H9 (cell line): ENCODE measurements around the gene TENT5A. TPM values are rescaled to one million over a fixed set of nuclear protein-coding genes. Genes with fewer than 3 reads are reported as not detected.

ENCODE experiments used
- DNase-seq: peaks from one replicate; pipeline ENCODE4 v3.0.0-alpha.2; 2017
- H2AFZ ChIP-seq: one replicate; pipeline ENCODE4 v1.6.1; 2013; ENCODE audit warnings: mild to moderate bottlenecking, low read length, control low read depth, moderate library complexity
- H2AK5ac ChIP-seq: 2 replicates; pipeline ENCODE4 v1.6.1; 2013; ENCODE audit warnings: low read length, control low read depth, mixed read lengths; ENCODE audit not compliant: insufficient read length
- H2BK120ac ChIP-seq: one replicate; pipeline ENCODE4 v1.6.1; 2013; ENCODE audit warnings: low read depth, mild to moderate bottlenecking, low read length, control low read depth, inconsistent platforms; ENCODE audit not compliant: poor library complexity, severe bottlenecking
- H2BK12ac ChIP-seq: 2 replicates; pipeline ENCODE4 v1.6.1; 2013; ENCODE audit warnings: low read length, control low read depth, mixed read lengths, low read depth; ENCODE audit not compliant: insufficient read length
- H2BK15ac ChIP-seq: 2 replicates; pipeline ENCODE4 v1.6.1; 2013; ENCODE audit warnings: low read depth, low read length, control low read depth
- H2BK20ac ChIP-seq: one replicate; pipeline ENCODE4 v1.6.1; 2013; ENCODE audit warnings: low read depth, mild to moderate bottlenecking, low read length, control low read depth, inconsistent platforms; ENCODE audit not compliant: poor library complexity, severe bottlenecking
- H2BK5ac ChIP-seq: 2 replicates; pipeline ENCODE4 v1.6.1; 2013; ENCODE audit warnings: low read length, control low read depth, mixed read lengths; ENCODE audit not compliant: insufficient read length
- H3K14ac ChIP-seq: 2 replicates; pipeline ENCODE4 v1.6.1; 2013; ENCODE audit warnings: low read length, control low read depth; ENCODE audit not compliant: insufficient read depth
- H3K18ac ChIP-seq: 2 replicates; pipeline ENCODE4 v1.6.1; 2013; ENCODE audit warnings: low read depth, mild to moderate bottlenecking, mixed read lengths, low read length, control low read depth; ENCODE audit not compliant: insufficient read length
- H3K23ac ChIP-seq: 2 replicates; pipeline ENCODE4 v1.6.1; 2013; ENCODE audit warnings: low read length, control low read depth, mixed read lengths, low read depth; ENCODE audit not compliant: insufficient read length
- H3K23me2 ChIP-seq: 2 replicates; pipeline ENCODE4 v1.6.1; 2013; ENCODE audit warnings: low read depth, mild to moderate bottlenecking, mixed read lengths, low read length, control low read depth; ENCODE audit not compliant: insufficient read length, poor library complexity, severe bottlenecking
- H3K27ac ChIP-seq: 2 replicates; pipeline ENCODE4 v1.5.1; 2013; ENCODE audit warnings: low read length, control low read depth, mixed read lengths, low read depth; ENCODE audit not compliant: insufficient read length
- H3K27me3 ChIP-seq: 2 replicates; pipeline ENCODE4 v1.6.1; 2013; ENCODE audit warnings: low read length, control low read depth, inconsistent platforms; ENCODE audit not compliant: insufficient read depth
- H3K4ac ChIP-seq: 2 replicates; pipeline ENCODE4 v1.6.1; 2013; ENCODE audit warnings: low read depth, mild to moderate bottlenecking, control low read depth, inconsistent platforms, low read length, moderate library complexity
- H3K4me1 ChIP-seq: 2 replicates; pipeline ENCODE4 v1.6.1; 2013; ENCODE audit warnings: low read length, control low read depth, inconsistent platforms; ENCODE audit not compliant: insufficient read depth
- H3K4me2 ChIP-seq: 2 replicates; pipeline ENCODE4 v1.6.1; 2013; ENCODE audit warnings: low read length, control low read depth, mixed read lengths; ENCODE audit not compliant: insufficient read length, insufficient read depth
- H3K56ac ChIP-seq: 2 replicates; pipeline ENCODE4 v1.6.1; 2013; ENCODE audit warnings: low read depth, mild to moderate bottlenecking, mixed read lengths, low read length, control low read depth; ENCODE audit not compliant: insufficient read length
- H3K79me1 ChIP-seq: 2 replicates; pipeline ENCODE4 v1.6.1; 2013; ENCODE audit warnings: low read depth, mild to moderate bottlenecking, moderate library complexity, low read length, control low read depth, inconsistent platforms; ENCODE audit not compliant: insufficient read depth, poor library complexity, severe bottlenecking
- H3K79me2 ChIP-seq: 2 replicates; pipeline ENCODE4 v1.6.1; 2013; ENCODE audit warnings: low read length, control low read depth, inconsistent platforms; ENCODE audit not compliant: insufficient read depth
- H3K9ac ChIP-seq: 2 replicates; pipeline ENCODE4 v1.6.1; 2013; ENCODE audit warnings: low read length, control low read depth, mixed read lengths; ENCODE audit not compliant: insufficient read length; ENCODE audit errors: extremely low read depth
- H3K9me3 ChIP-seq: one replicate; pipeline ENCODE4 v1.6.1; 2013; ENCODE audit warnings: low read depth, low read length, inconsistent platforms; ENCODE audit not compliant: control insufficient read depth
- H3T11ph ChIP-seq: one replicate; pipeline ENCODE4 v1.6.1; 2013; ENCODE audit warnings: mild to moderate bottlenecking, low read length, control low read depth, inconsistent platforms
- H4K20me1 ChIP-seq: one replicate; pipeline ENCODE4 v1.6.1; 2013; ENCODE audit not compliant: control insufficient read depth, insufficient read length, insufficient read depth
- H4K5ac ChIP-seq: 2 replicates; pipeline ENCODE4 v1.6.1; 2013; ENCODE audit warnings: low read depth, mild to moderate bottlenecking, mixed read lengths, low read length, control low read depth; ENCODE audit not compliant: insufficient read length
- H4K8ac ChIP-seq: replicated peaks from 2 replicates; pipeline ENCODE4 v1.6.1; 2013; ENCODE audit warnings: low read length, control low read depth, mixed read lengths, low read depth; ENCODE audit not compliant: insufficient read length
- H4K91ac ChIP-seq: 2 replicates; pipeline ENCODE4 v1.6.1; 2013; ENCODE audit warnings: low read depth, mild to moderate bottlenecking, moderate library complexity, mixed read lengths, low read length, control low read depth; ENCODE audit not compliant: insufficient read length
- H3K27ac Mint-ChIP-seq, 3 experiments: 2 replicates in 2 of 3; 3 replicates in 1 of 3; pipeline ENCODE4 v1.8.0; 2020 to 2021; ENCODE audit warnings: mixed read lengths in 3 of 3, mild to moderate bottlenecking in 1 of 3, moderate library complexity in 1 of 3
- H3K27me3 Mint-ChIP-seq: 2 replicates; pipeline ENCODE4 v1.8.0; 2021; ENCODE audit warnings: low read depth, mild to moderate bottlenecking, moderate library complexity, mixed read lengths
- H3K36me3 Mint-ChIP-seq, 3 experiments: 2 replicates in 2 of 3; 3 replicates in 1 of 3; pipeline ENCODE4 v1.8.0; 2020 to 2021; ENCODE audit warnings: low read depth in 3 of 3, mixed read lengths in 3 of 3; ENCODE audit not compliant: insufficient read depth in 1 of 3
- H3K4me1 Mint-ChIP-seq, 2 experiments: 2 replicates each; pipeline ENCODE4 v1.8.0; 2020; ENCODE audit warnings: mixed read lengths in 2 of 2
- H3K4me3 Mint-ChIP-seq, 2 experiments: 2 replicates in 1 of 2; 3 replicates in 1 of 2; pipeline ENCODE4 v1.8.0; 2020 to 2021; ENCODE audit warnings: mild to moderate bottlenecking in 2 of 2, mixed read lengths in 2 of 2, moderate library complexity in 1 of 2
- H3K9me3 Mint-ChIP-seq, 2 experiments: 2 replicates in 1 of 2; 3 replicates in 1 of 2; pipeline ENCODE4 v1.8.0; 2020; ENCODE audit warnings: mild to moderate bottlenecking in 2 of 2, mixed read lengths in 2 of 2, moderate library complexity in 1 of 2
- WGBS: extraction: QIAGEN DNeasy Blood & Tissue Kit; methylation state at CpG from one replicate; pipeline ENCODE4 v1.1.7; 2013; ENCODE audit warnings: missing lambda C conversion rate, low lambda C conversion rate, mixed read lengths; ENCODE audit not compliant: insufficient read length; ENCODE audit errors: extremely low coverage; 5-methylcytosine and 5-hydroxymethylcytosine counted together
- total RNA-seq: library from RNA; stranded (reverse); gene quantifications from 2 replicates; pipeline ENCODE4 v1.2.1, GENCODE V29; 2021
- TF ChIP-seq, protein P1 (sequence below): fragments of 200-600 bp; sonication (generic); conservative IDR thresholded peaks from 3 replicates; pipeline ENCODE4 v1.8.0; 2021; ENCODE audit warnings: antibody characterized with exemption, mild to moderate bottlenecking

Gene TENT5A
- total RNA-seq, 1 experiment from 2014 or later: 1.4 TPM

GRCh38 chr6:81774542-81774941, 22.1 kb upstream of the TENT5A start:
- Histone ChIP-seq H2BK15ac (no peak overlapping the region), H3K4me1 (no peaks in the 10 kb centered on the region), H2BK20ac (no peak overlapping the region), H3T11ph (no peak overlapping the region), H3K23ac (no peak overlapping the region), H4K8ac (no peak overlapping the region), H2BK12ac (no peak overlapping the region), H4K91ac (no peak overlapping the region), H3K9ac (no peak overlapping the region), H3K56ac (no peak overlapping the region), H3K27me3 (no peaks in the 10 kb centered on the region), H2BK120ac (no peak overlapping the region), H3K14ac (no peak overlapping the region), H4K5ac (no peak overlapping the region), H3K4ac (no peak overlapping the region), H3K9me3 (no peaks in the 10 kb centered on the region), H3K27ac (no peak overlapping the region), H3K79me2 (no peaks in the 10 kb centered on the region), H2AFZ (no peak overlapping the region), H3K18ac (no peak overlapping the region), H4K20me1 (no peaks in the 10 kb centered on the region), H3K4me2 (no peak overlapping the region), H2AK5ac (no peak overlapping the region), H2BK5ac (no peak overlapping the region), H3K79me1 (no peaks in the 10 kb centered on the region), H3K23me2 (no peaks in the 10 kb centered on the region)
- no peaks in the 10 kb centered on the region for H3K9me3 Mint-ChIP-seq
- TF ChIP-seq, protein P1, sequence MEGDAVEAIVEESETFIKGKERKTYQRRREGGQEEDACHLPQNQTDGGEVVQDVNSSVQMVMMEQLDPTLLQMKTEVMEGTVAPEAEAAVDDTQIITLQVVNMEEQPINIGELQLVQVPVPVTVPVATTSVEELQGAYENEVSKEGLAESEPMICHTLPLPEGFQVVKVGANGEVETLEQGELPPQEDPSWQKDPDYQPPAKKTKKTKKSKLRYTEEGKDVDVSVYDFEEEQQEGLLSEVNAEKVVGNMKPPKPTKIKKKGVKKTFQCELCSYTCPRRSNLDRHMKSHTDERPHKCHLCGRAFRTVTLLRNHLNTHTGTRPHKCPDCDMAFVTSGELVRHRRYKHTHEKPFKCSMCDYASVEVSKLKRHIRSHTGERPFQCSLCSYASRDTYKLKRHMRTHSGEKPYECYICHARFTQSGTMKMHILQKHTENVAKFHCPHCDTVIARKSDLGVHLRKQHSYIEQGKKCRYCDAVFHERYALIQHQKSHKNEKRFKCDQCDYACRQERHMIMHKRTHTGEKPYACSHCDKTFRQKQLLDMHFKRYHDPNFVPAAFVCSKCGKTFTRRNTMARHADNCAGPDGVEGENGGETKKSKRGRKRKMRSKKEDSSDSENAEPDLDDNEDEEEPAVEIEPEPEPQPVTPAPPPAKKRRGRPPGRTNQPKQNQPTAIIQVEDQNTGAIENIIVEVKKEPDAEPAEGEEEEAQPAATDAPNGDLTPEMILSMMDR: no peak
- no peak for DNase-seq
- H3K36me3 Mint-ChIP-seq: no peaks in the 10 kb centered on the region; a peak in 1 of 7 replicates
- no peak overlapping the region for H3K4me3 Mint-ChIP-seq
- WGBS: no CpG with 5 or more reads among the region's 2 CpGs
- H3K27me3 Mint-ChIP-seq: no peaks in the 10 kb centered on the region
- H3K4me1 Mint-ChIP-seq: peaks cover 9% of the 10 kb centered on the region in 2 experiments
- H3K27ac Mint-ChIP-seq: no peak overlapping the region
